Activated T-helper 1 cell treated with anti-CD3 and anti-CD28 coated beads, Interleukin-12 subunit alpha, Interleukin-12 subunit beta, Interleukin-2, Interleukin-4 antibody, amounts not matched to agents 30 ng/mL and 10 ng/mL and 1 ng/mL, durations not matched to agents 14 hours and 24 hours and 36 hours (primary cell): ENCODE data around the gene CYP4F11. TPM values are rescaled to one million over a fixed set of nuclear protein-coding genes. Genes with fewer than 3 reads are reported as not detected.
"Not testable (repeated sequence)": the region's sequence is repeated elsewhere in the genome, so short reads cannot be mapped to it uniquely, and the experiment has no call there.

Source experiments
- DNase-seq: peaks from one replicate; pipeline ENCODE4 v3.0.0; 2021; ENCODE audit warnings: low spot score
- H3K27ac Mint-ChIP-seq: one replicate; pipeline ENCODE4 v1.8.0; 2021; ENCODE audit warnings: mild to moderate bottlenecking, mixed read lengths
- H3K27me3 Mint-ChIP-seq: one replicate; pipeline ENCODE4 v1.8.0; 2022; ENCODE audit warnings: mild to moderate bottlenecking, moderate library complexity, mixed read lengths; ENCODE audit not compliant: insufficient read depth
- H3K36me3 Mint-ChIP-seq: one replicate; pipeline ENCODE4 v1.8.0; 2021; ENCODE audit warnings: low read depth, mixed read lengths
- H3K4me1 Mint-ChIP-seq: one replicate; pipeline ENCODE4 v1.8.0; 2021; ENCODE audit warnings: low read depth, mixed read lengths
- H3K4me3 Mint-ChIP-seq: one replicate; pipeline ENCODE4 v1.8.0; 2021; ENCODE audit warnings: mild to moderate bottlenecking, moderate library complexity, mixed read lengths
- H3K9me3 Mint-ChIP-seq: one replicate; pipeline ENCODE4 v1.8.0; 2021; ENCODE audit warnings: mixed read lengths
- intact Hi-C: fragments of 100-400 bp; cut with micrococcal nuclease; formaldehyde crosslinking; loops from one replicate; pipeline ENCODE4 v1.15.1; 2024
- total RNA-seq: library from RNA; stranded (reverse); gene quantifications from 2 replicates; pipeline ENCODE4 v1.2.3, GENCODE V29; 2022

CYP4F11 gene
- total RNA-seq, 1 donor from 2014 or later: not detected

DNA sequence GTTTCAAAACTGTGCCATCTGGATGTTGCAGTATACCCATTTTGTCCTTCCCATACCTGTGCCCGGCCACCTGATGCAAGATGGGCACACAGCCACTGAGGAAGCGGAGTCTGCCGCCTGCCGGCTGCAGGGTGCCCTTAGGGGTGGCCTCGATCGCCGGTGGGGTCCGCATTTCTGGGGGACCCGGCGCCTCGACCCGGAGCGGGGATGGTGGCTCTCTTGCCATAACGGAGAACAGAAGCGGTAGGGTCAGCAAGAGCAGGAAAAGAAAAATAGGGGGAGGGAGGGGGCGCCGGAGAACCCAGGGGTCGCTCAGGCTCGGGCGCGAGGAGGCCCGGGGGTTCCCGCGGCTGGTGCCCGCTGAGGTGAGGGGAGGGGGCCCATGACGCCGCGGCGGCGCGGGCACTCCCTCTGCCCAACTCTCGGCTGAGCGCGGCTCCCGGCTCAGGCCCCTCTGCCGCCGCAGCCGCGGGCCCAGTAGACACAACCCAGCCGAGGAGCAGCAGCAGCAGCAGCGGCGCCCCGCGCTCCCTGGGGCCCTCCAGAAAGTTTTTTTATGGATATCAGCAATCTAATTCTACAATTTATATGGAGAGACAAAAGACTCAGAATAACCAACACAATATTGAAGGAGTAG is 22.6 kb downstream of the CYP4F11 start:
- DNase-seq: no peak
- Mint-ChIP-seq H3K9me3 (peaks cover 10% of the 10 kb centered on the region), H3K4me3 (no peak overlapping the region), H3K27ac (no peak overlapping the region), H3K27me3 (peaks cover 33% of the 10 kb centered on the region), H3K4me1 (no peaks in the 10 kb centered on the region), H3K36me3 (no peaks in the 10 kb centered on the region)
- intact Hi-C loops: no loop called here

DNA sequence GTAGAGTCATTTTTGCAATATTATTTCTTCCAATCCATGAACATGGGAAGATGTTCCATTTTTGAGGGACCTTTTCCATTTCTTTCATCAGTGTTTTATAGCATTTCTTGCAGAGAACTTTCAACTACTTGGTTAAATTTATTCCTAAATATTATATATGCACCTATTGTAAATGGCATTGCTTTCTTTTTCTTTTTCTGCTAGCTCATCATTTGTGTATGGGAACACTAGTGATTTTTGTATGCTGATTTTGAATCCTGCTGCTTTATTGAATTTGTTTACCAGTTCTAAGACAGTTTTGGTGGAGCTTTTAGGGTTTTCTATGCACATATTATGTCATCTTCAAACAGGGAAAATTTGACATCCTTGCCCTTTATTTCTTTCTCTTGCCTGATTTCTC is 29.3 kb downstream of the CYP4F11 start:
- no peak for DNase-seq
- Mint-ChIP-seq H3K27ac (no peak overlapping the region), H3K27me3 (peaks cover 32% of the 10 kb centered on the region), H3K36me3 (no peaks in the 10 kb centered on the region), H3K4me1 (no peaks in the 10 kb centered on the region), H3K9me3 (peaks cover 6% of the 10 kb centered on the region), H3K4me3 (no peak overlapping the region)
- intact Hi-C loops: no loop called here

- H3K36me3 Mint-ChIP-seq, H3K4me1 Mint-ChIP-seq, intact Hi-C loops, H3K9me3 Mint-ChIP-seq, H3K4me3 Mint-ChIP-seq, H3K27ac Mint-ChIP-seq, DNase-seq: not testable (repeated sequence)
- peaks cover 36% of the 10 kb centered on the region for H3K27me3 Mint-ChIP-seq
Observed at GRCh38 chr19:15902898-15903297, 31.4 kb downstream of the CYP4F11 start.

- no peak for DNase-seq
Observed at GRCh38 chr19:15902254-15902653, 32.1 kb downstream of the CYP4F11 start.

DNA sequence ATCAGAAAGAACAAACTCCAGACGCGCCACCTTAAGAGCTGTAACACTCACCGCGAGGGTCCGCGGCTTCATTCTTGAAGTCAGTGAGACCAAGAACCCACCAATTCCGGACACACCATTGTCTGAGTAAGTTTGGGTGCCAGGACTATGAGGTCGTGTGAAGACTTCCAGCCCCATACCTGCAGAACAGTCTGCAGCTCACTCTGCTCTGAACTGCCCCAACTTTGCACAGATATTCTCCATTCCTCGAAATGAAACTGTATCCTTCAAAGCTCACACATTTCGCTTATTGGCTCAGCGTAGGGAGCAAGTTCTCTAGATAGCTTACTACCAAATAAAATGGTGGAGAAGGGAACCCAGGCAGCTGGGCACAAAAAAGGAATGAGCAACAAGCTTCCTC is 33.8 kb downstream of the CYP4F11 start:
- intact Hi-C loops: no loop called here
- Mint-ChIP-seq H3K4me3 (no peak overlapping the region), H3K4me1 (no peaks in the 10 kb centered on the region), H3K27ac (no peak overlapping the region), H3K27me3 (peaks cover 34% of the 10 kb centered on the region), H3K9me3 (peaks cover 6% of the 10 kb centered on the region), H3K36me3 (no peaks in the 10 kb centered on the region)
- no peak for DNase-seq

More at GRCh38 chr19:15902254-15902653, 32.1 kb downstream of the CYP4F11 start:
- peaks cover 6% of the 10 kb centered on the region for H3K9me3 Mint-ChIP-seq
- no peaks in the 10 kb centered on the region for H3K36me3 Mint-ChIP-seq
- H3K27ac Mint-ChIP-seq: no peak overlapping the region
- H3K4me1 Mint-ChIP-seq: no peaks in the 10 kb centered on the region
- intact Hi-C loops: no loop called here
- H3K4me3 Mint-ChIP-seq: no peak overlapping the region
- peaks cover 34% of the 10 kb centered on the region for H3K27me3 Mint-ChIP-seq

DNA sequence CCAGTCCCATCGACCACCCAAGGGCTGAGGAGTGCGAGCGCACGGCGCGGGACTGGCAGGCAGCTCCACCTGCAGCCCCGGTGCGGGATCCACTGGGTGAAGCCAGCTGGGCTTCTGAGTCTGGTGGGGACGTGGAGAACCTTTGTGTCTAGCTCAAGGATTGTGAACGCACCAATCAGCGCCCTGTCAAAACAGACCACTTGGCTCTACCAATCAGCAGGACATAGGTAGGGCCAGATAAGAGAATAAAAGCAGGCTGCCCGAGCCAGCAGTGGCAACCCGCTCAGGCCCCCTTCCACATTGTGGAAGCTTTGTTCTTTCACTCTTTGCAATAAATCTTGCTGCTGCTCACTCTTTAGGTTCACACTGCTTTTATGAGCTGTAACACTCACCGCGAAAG is 34.3 kb downstream of the CYP4F11 start:
- H3K9me3 Mint-ChIP-seq, DNase-seq, H3K4me1 Mint-ChIP-seq, intact Hi-C loops, H3K4me3 Mint-ChIP-seq, H3K36me3 Mint-ChIP-seq, H3K27ac Mint-ChIP-seq: not testable (repeated sequence)
- peaks cover 32% of the 10 kb centered on the region for H3K27me3 Mint-ChIP-seq

- H3K4me3 Mint-ChIP-seq, DNase-seq, H3K9me3 Mint-ChIP-seq, H3K36me3 Mint-ChIP-seq, H3K4me1 Mint-ChIP-seq, intact Hi-C loops, H3K27ac Mint-ChIP-seq: not testable (repeated sequence)
- peaks cover 29% of the 10 kb centered on the region for H3K27me3 Mint-ChIP-seq
Observed at GRCh38 chr19:15899561-15899960, 34.8 kb downstream of the CYP4F11 start.

GRCh38 chr19:15897738-15898276 is 36.5 kb downstream of the CYP4F11 start, which contains the start of gene CYP4F2:
CYP4F2 (minus strand) TSS chr19:15898074; CDS start chr19:15897611, 463 bp downstream.
- H3K4me3 Mint-ChIP-seq: no peak within 1 kb of the TSS
- H3K27ac Mint-ChIP-seq: no peak within 1 kb of the TSS
- intact Hi-C loops: no loop called here
- H3K4me1 Mint-ChIP-seq: no peaks in the 10 kb centered on the region
- DNase-seq: no peak
- H3K9me3 Mint-ChIP-seq: no peaks in the 10 kb centered on the region
- H3K36me3 Mint-ChIP-seq: no peaks in the 10 kb centered on the region
- H3K27me3 Mint-ChIP-seq: peaks cover 26% of the 10 kb centered on the region

- peaks cover 26% of the 10 kb centered on the region for H3K27me3 Mint-ChIP-seq
- no peak for DNase-seq
- H3K4me1 Mint-ChIP-seq: no peaks in the 10 kb centered on the region
- no peak overlapping the region for H3K27ac Mint-ChIP-seq
- H3K36me3 Mint-ChIP-seq: no peaks in the 10 kb centered on the region
- H3K9me3 Mint-ChIP-seq: no peaks in the 10 kb centered on the region
- intact Hi-C loops: no loop called here
- H3K4me3 Mint-ChIP-seq: no peak overlapping the region
Observed at GRCh38 chr19:15897026-15897737, 37.1 kb downstream of the CYP4F11 start.

GRCh38 chr19:15895876-15896430 is 38.4 kb downstream of the CYP4F11 start:
- no peaks in the 10 kb centered on the region for H3K9me3 Mint-ChIP-seq
- H3K27me3 Mint-ChIP-seq: peaks cover 18% of the 10 kb centered on the region
- no peak for DNase-seq
- no peak overlapping the region for H3K4me3 Mint-ChIP-seq
- no peak overlapping the region for H3K27ac Mint-ChIP-seq
- H3K36me3 Mint-ChIP-seq: no peaks in the 10 kb centered on the region
- H3K4me1 Mint-ChIP-seq: no peaks in the 10 kb centered on the region
- intact Hi-C loops: no loop called here

- Mint-ChIP-seq H3K4me1 (no peaks in the 10 kb centered on the region), H3K9me3 (no peaks in the 10 kb centered on the region), H3K27me3 (peaks cover 9% of the 10 kb centered on the region), H3K36me3 (no peaks in the 10 kb centered on the region), H3K4me3 (no peak overlapping the region), H3K27ac (no peak overlapping the region)
- DNase-seq: no peak
- intact Hi-C loops: no loop called here
Observed at GRCh38 chr19:15894359-15894758, 40.0 kb downstream of the CYP4F11 start.

GRCh38 chr19:15893477-15893876 is 40.9 kb downstream of the CYP4F11 start:
- Mint-ChIP-seq H3K9me3 (no peaks in the 10 kb centered on the region), H3K27me3 (peaks cover 6% of the 10 kb centered on the region)
- intact Hi-C loops: no loop called here

DNA sequence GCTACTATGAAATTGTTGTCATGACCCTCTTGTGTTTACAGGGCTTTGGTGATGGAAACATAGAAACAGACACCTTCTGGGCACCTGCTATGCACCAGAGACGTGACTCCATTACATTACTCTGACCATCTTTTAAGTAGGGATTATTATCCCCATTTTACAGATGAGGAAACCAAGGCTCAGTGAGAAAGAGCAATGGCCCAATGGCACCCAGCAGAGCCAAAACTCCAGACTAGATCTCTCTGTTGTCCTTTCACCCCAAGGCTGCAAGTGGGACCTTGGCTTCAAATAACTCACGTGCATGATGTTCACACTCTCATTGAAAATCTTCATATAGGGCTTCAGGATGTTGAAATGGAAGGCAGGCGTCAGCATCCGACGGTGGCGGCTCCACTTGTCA is 42.3 kb downstream of the CYP4F11 start:
- no peaks in the 10 kb centered on the region for H3K36me3 Mint-ChIP-seq
- intact Hi-C loops: no loop called here

More at GRCh38 chr19:15893477-15893876, 40.9 kb downstream of the CYP4F11 start:
- Mint-ChIP-seq H3K4me3 (no peak overlapping the region), H3K36me3 (no peaks in the 10 kb centered on the region), H3K4me1 (no peaks in the 10 kb centered on the region), H3K27ac (no peak overlapping the region)
- DNase-seq: no peak

More for the DNA sequence above, 42.3 kb downstream of the CYP4F11 start:
- no peak overlapping the region for H3K4me3 Mint-ChIP-seq
- no peak overlapping the region for H3K27ac Mint-ChIP-seq
- H3K9me3 Mint-ChIP-seq: no peaks in the 10 kb centered on the region
- no peaks in the 10 kb centered on the region for H3K4me1 Mint-ChIP-seq
- H3K27me3 Mint-ChIP-seq: no peaks in the 10 kb centered on the region
- no peak for DNase-seq
